ENCODE results near the gene DOCK3.

GRCh38 chr3:51100536-51100851 is 425.8 kb downstream of the DOCK3 start:
- TF ChIP-seq CSDC2 (CRISPR knock-in tag; IDR thresholded peaks at IDR 0.05) (no peak), PPARA (CRISPR knock-in tag; IDR thresholded peaks at IDR 0.05; ENCODE audit: borderline replicate concordance) (no peak), OSR1 (CRISPR knock-in tag; IDR thresholded peaks at IDR 0.05) (no peak), ZNF70 (CRISPR knock-in tag; IDR thresholded peaks at IDR 0.05) (no peak), ZFP30 (CRISPR knock-in tag; IDR thresholded peaks at IDR 0.05) (no peak), CREB5 (CRISPR knock-in tag; IDR thresholded peaks at IDR 0.05; ENCODE audit: low read depth) (no peak), RARB (CRISPR knock-in tag; IDR thresholded peaks at IDR 0.05) (no peak), POU6F1 (CRISPR knock-in tag; IDR thresholded peaks at IDR 0.05; ENCODE audit: borderline replicate concordance, low read depth) (no peak)
- TF ChIP-seq, protein P1, sequence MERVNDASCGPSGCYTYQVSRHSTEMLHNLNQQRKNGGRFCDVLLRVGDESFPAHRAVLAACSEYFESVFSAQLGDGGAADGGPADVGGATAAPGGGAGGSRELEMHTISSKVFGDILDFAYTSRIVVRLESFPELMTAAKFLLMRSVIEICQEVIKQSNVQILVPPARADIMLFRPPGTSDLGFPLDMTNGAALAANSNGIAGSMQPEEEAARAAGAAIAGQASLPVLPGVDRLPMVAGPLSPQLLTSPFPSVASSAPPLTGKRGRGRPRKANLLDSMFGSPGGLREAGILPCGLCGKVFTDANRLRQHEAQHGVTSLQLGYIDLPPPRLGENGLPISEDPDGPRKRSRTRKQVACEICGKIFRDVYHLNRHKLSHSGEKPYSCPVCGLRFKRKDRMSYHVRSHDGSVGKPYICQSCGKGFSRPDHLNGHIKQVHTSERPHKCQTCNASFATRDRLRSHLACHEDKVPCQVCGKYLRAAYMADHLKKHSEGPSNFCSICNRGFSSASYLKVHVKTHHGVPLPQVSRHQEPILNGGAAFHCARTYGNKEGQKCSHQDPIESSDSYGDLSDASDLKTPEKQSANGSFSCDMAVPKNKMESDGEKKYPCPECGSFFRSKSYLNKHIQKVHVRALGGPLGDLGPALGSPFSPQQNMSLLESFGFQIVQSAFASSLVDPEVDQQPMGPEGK (CRISPR knock-in tag; IDR thresholded peaks at IDR 0.05; ENCODE audit: borderline replicate concordance), result no peak
- TF ChIP-seq, protein P2, sequence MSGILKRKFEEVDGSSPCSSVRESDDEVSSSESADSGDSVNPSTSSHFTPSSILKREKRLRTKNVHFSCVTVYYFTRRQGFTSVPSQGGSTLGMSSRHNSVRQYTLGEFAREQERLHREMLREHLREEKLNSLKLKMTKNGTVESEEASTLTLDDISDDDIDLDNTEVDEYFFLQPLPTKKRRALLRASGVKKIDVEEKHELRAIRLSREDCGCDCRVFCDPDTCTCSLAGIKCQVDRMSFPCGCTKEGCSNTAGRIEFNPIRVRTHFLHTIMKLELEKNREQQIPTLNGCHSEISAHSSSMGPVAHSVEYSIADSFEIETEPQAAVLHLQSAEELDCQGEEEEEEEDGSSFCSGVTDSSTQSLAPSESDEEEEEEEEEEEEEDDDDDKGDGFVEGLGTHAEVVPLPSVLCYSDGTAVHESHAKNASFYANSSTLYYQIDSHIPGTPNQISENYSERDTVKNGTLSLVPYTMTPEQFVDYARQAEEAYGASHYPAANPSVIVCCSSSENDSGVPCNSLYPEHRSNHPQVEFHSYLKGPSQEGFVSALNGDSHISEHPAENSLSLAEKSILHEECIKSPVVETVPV (CRISPR knock-in tag; IDR thresholded peaks at IDR 0.05), result no peak
